ENCODE data around the gene FCN3. TPM values are rescaled to one million over a fixed set of nuclear protein-coding genes. Genes with fewer than 3 reads are reported as not detected.
A peak's percentile ranks its signal among the peaks of the same experiment; 100 is the strongest.

Gene FCN3
- total and polyA plus RNA-seq, 2 of the 4 experiments (the other 2 are of a cell fraction) = not detected

GRCh38 chr1:27394282-27394658 is 19.6 kb upstream of the FCN3 start:
- Histone ChIP-seq H3K9me3 (ENCODE audit: control insufficient read depth, insufficient read depth, low read length) (no peaks in the 10 kb centered on the region), H4K20me1 (ENCODE audit: insufficient read depth, low read length) (no peaks in the 10 kb centered on the region), H3K27me3 (ENCODE audit: control insufficient read depth, insufficient read depth, low read length) (no peaks in the 10 kb centered on the region), H2BK120ac (ENCODE audit: low read depth, low read length) (no peak overlapping the region), H3K9me1 (ENCODE audit: insufficient read depth, low read length) (peaks cover 20% of the 10 kb centered on the region), H3K4me3 (ENCODE audit: insufficient read depth, low read depth, low read length) (no peak overlapping the region), H3K23ac (ENCODE audit: low read depth, low read length) (peak overlapping the region; percentile 15; the same call in 1 of the 2 replicates), H3K4me2 (ENCODE audit: low read depth, low read length) (no peak overlapping the region), H4K8ac (ENCODE audit: low read depth in 2 of 2, low read length in 2 of 2) (no peak overlapping the region), H2BK15ac (ENCODE audit: low read depth, low read length) (no peak overlapping the region), H2BK20ac (ENCODE audit: low read depth, low read length) (no peak overlapping the region), H3K36me3 (ENCODE audit: control insufficient read depth, insufficient read depth, low read length) (no peaks in the 10 kb centered on the region; the same call in 1 of the 2 replicates), H3K4ac (ENCODE audit: low read depth, low read length) (no peak overlapping the region), H3K27ac (ENCODE audit: insufficient read depth, low read length) (no peak overlapping the region), H3K79me1 (ENCODE audit: low read depth in 1 of 2, low read length in 2 of 2) (peaks cover 0 to 28% of the 10 kb centered on the region in 2 experiments; a peak in 3 of 4 replicates), H3K9ac (ENCODE audit: low read depth, low read length) (no peak overlapping the region; the same call in 1 of the 2 replicates), H2AFZ (replicated peaks; ENCODE audit: low read length, poor library complexity) (no peak overlapping the region), H2AK9ac (replicated peaks; ENCODE audit: low read depth, low read length, poor library complexity) (peak overlapping the region; percentile 60), H3K4me1 (ENCODE audit: control insufficient read depth, insufficient read depth, low read length) (peaks cover 17% of the 10 kb centered on the region), H2BK5ac (ENCODE audit: low read depth, low read length, poor library complexity, severe bottlenecking) (peak overlapping the region; percentile 1), H3K18ac (ENCODE audit: low read depth, low read length) (no peak overlapping the region), H2AK5ac (ENCODE audit: low read depth, low read length) (peak overlapping the region; percentile 76), H4K91ac (ENCODE audit: insufficient read depth, low read depth, low read length) (no peak overlapping the region), H3K14ac (replicated peaks; ENCODE audit: low read depth, low read length) (no peak overlapping the region), H3K56ac (ENCODE audit: extremely low read depth, insufficient read depth, low read length) (no peak overlapping the region), H4K5ac (ENCODE audit: low read depth, low read length) (no peak overlapping the region)
- intact Hi-C loops (cut with micrococcal nuclease) = loop anchor here (5.0 to 10.0 kb wide), 3 partner anchors 199 to 292 kb away; no protein-coding TSS in a partner anchor
- no peak for ATAC-seq (ENCODE audit: low read depth)
- DNase-seq = no peak
- BruUV-seq (replicated peaks) = no TSS peak
- WGBS, 2 experiments (ENCODE audit: extremely low coverage in 2 of 2, insufficient read length in 1 of 2) = 97% methylated on average over 9 of the region's 9 CpGs; no CpG with 5 or more reads in 1 of the 2 experiments
- dilution Hi-C loops (cut with HindIII; ENCODE audit: low sequenced_read_pairs, unreplicated experiment) = no loop called here
- ChIA-PET CTCF (interaction anchor here (0.6 to 4.7 kb wide), 10 partner anchors 28 to 349 kb away, joined by 3 to 79 read pairs (median 3); partner anchors contain the start of gene MAP3K6), POLR2A (ENCODE audit: unreplicated experiment) (no interaction called here)
- TF ChIP-seq RFX5 (IDR thresholded peaks at IDR 0.05; ENCODE audit: low read depth, low read length) = no peak
- TF ChIP-seq RCOR1 (IDR thresholded peaks at IDR 0.05; ENCODE audit: insufficient replicate concordance, low read length) = no peak
- no peak for TF ChIP-seq CEBPB (IDR thresholded peaks at IDR 0.05; ENCODE audit: low read depth, low read length)
- TF ChIP-seq RAD21 (IDR thresholded peaks at IDR 0.05; ENCODE audit: low read length) = no peak
- TF ChIP-seq, protein P1, sequence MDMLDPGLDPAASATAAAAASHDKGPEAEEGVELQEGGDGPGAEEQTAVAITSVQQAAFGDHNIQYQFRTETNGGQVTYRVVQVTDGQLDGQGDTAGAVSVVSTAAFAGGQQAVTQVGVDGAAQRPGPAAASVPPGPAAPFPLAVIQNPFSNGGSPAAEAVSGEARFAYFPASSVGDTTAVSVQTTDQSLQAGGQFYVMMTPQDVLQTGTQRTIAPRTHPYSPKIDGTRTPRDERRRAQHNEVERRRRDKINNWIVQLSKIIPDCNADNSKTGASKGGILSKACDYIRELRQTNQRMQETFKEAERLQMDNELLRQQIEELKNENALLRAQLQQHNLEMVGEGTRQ (IDR thresholded peaks at IDR 0.05; ENCODE audit: low read depth, low read length) = no peak
- no peak for TF ChIP-seq CHD1 (IDR thresholded peaks at IDR 0.05; ENCODE audit: low read depth, low read length)
- no peak for TF ChIP-seq MXI1 (IDR thresholded peaks at IDR 0.05; ENCODE audit: borderline replicate concordance, low read depth, low read length)
- TF ChIP-seq POLR2A (IDR thresholded peaks at IDR 0.05; ENCODE audit: low read depth, low read length) = no peak
- no peak for TF ChIP-seq SMC3 (IDR thresholded peaks at IDR 0.05; ENCODE audit: low read depth, low read length)
- TF ChIP-seq CTCF (conservative IDR thresholded peaks at IDR 0.05; ENCODE audit: low read depth, low read length) = no peak
- in situ Hi-C loops (cut with MboI; ENCODE audit: low sequenced_read_pairs) = loop anchor here (5.0 to 10.0 kb wide), 2 partner anchors 92 to 289 kb away; no protein-coding TSS in a partner anchor
